Nephron progenitor cell (in vitro differentiated cells): ENCODE results near the gene DENND4B.
A peak's percentile ranks its signal among the peaks of the same experiment; 100 is the strongest.

Experiments
- DNase-seq: peaks from one replicate; pipeline ENCODE4 v3.0.0; 2021
- H3K27ac Mint-ChIP-seq: 2 replicates; pipeline ENCODE4 v1.8.0; 2021; ENCODE audit warnings: mild to moderate bottlenecking, moderate library complexity, mixed read lengths
- H3K27me3 Mint-ChIP-seq: 2 replicates; pipeline ENCODE4 v1.8.0; 2021; ENCODE audit warnings: mild to moderate bottlenecking, low read depth, mixed read lengths; ENCODE audit not compliant: poor library complexity
- H3K36me3 Mint-ChIP-seq: 2 replicates; pipeline ENCODE4 v1.8.0; 2021; ENCODE audit warnings: low read depth, mixed read lengths
- H3K4me1 Mint-ChIP-seq: 2 replicates; pipeline ENCODE4 v1.8.0; 2021; ENCODE audit warnings: mixed read lengths
- H3K4me3 Mint-ChIP-seq: 2 replicates; pipeline ENCODE4 v1.8.0; 2021; ENCODE audit warnings: mild to moderate bottlenecking, moderate library complexity, mixed read lengths
- H3K9me3 Mint-ChIP-seq: 2 replicates; pipeline ENCODE4 v1.8.0; 2021; ENCODE audit warnings: mild to moderate bottlenecking, moderate library complexity, mixed read lengths
- CTCF ChIP-seq: fragments of 200-600 bp; sonication (generic); IDR thresholded peaks from 2 replicates; pipeline ENCODE4 v1.5.0; 2021; ENCODE audit warnings: antibody characterized with exemption

The DENND4B gene

GRCh38 chr1:153946622-153947241 is at the start of gene DENND4B:
DENND4B (minus strand) TSS chr1:153946718; CDS start chr1:153944374, 2,344 bp downstream.
- Mint-ChIP-seq H3K4me1 (peaks cover 36% of the 10 kb centered on the region), H3K36me3 (peaks cover 20% of the 10 kb centered on the region), H3K4me3 (peak within 1 kb of the TSS; percentile 86), H3K9me3 (no peaks in the 10 kb centered on the region), H3K27ac (peak within 1 kb of the TSS; percentile 88), H3K27me3 (no peaks in the 10 kb centered on the region)
- TF ChIP-seq CTCF, result peak; percentile 88
- DNase-seq, result peak; percentile 87

- Mint-ChIP-seq H3K4me1 (peaks cover 21% of the 10 kb centered on the region), H3K4me3 (no peak overlapping the region), H3K9me3 (peaks cover 4% of the 10 kb centered on the region), H3K27ac (peak overlapping the region; percentile 15), H3K27me3 (no peaks in the 10 kb centered on the region), H3K36me3 (peaks cover 52% of the 10 kb centered on the region)
- no peak for DNase-seq
- TF ChIP-seq CTCF, result no peak
Measured at GRCh38 chr1:153995640-153996039, 49.1 kb upstream of the DENND4B start.

GRCh38 chr1:153995202-153995601 is 48.7 kb upstream of the DENND4B start:
- Mint-ChIP-seq H3K4me3 (no peak overlapping the region), H3K36me3 (peaks cover 54% of the 10 kb centered on the region), H3K27me3 (no peaks in the 10 kb centered on the region), H3K9me3 (peaks cover 4% of the 10 kb centered on the region), H3K4me1 (peaks cover 25% of the 10 kb centered on the region), H3K27ac (peak overlapping the region; percentile 15)
- no peak for DNase-seq
- TF ChIP-seq CTCF, result no peak

GRCh38 chr1:153991806-153992205 is 45.3 kb upstream of the DENND4B start:
- H3K4me1 Mint-ChIP-seq, result peaks cover 33% of the 10 kb centered on the region
- peak overlapping the region; percentile 47 for H3K27ac Mint-ChIP-seq
- no peak for DNase-seq
- TF ChIP-seq CTCF, result no peak
- H3K36me3 Mint-ChIP-seq, result peaks cover 58% of the 10 kb centered on the region
- H3K27me3 Mint-ChIP-seq, result no peaks in the 10 kb centered on the region
- peaks cover 7% of the 10 kb centered on the region for H3K9me3 Mint-ChIP-seq
- peak overlapping the region; percentile 98 for H3K4me3 Mint-ChIP-seq

GRCh38 chr1:153991151-153991630 is 44.7 kb upstream of the DENND4B start:
- peak overlapping the region; percentile 98 for H3K4me3 Mint-ChIP-seq
- H3K36me3 Mint-ChIP-seq, result peaks cover 57% of the 10 kb centered on the region
- peaks cover 39% of the 10 kb centered on the region for H3K4me1 Mint-ChIP-seq
- no peak for DNase-seq
- H3K27me3 Mint-ChIP-seq, result no peaks in the 10 kb centered on the region
- peaks cover 7% of the 10 kb centered on the region for H3K9me3 Mint-ChIP-seq
- H3K27ac Mint-ChIP-seq, result peak overlapping the region; percentile 98
- no peak for TF ChIP-seq CTCF
